Urinary bladder (tissue), 4 donors: ENCODE results near the gene METTL27. TPM values are rescaled to one million over a fixed set of nuclear protein-coding genes. Genes with fewer than 3 reads are reported as not detected.

Experiments used
- DNase-seq: peaks from one replicate; pipeline ENCODE4 v3.0.0-alpha.2; 2015; ENCODE audit errors: extremely low spot score
- H3K27ac ChIP-seq: one replicate; pipeline ENCODE4 v1.5.1; 2013; ENCODE audit warnings: low read depth, mild to moderate bottlenecking, moderate library complexity
- H3K36me3 ChIP-seq: one replicate; pipeline ENCODE4 v1.6.1; 2013; ENCODE audit warnings: mild to moderate bottlenecking, moderate library complexity; ENCODE audit not compliant: insufficient read depth
- H3K4me1 ChIP-seq: one replicate; pipeline ENCODE4 v1.6.1; 2013; ENCODE audit warnings: mild to moderate bottlenecking, moderate library complexity; ENCODE audit not compliant: insufficient read depth
- H3K4me3 ChIP-seq: one replicate; pipeline ENCODE4 v1.5.1; 2013; ENCODE audit warnings: low read depth, low read length
- WGBS: extraction: QIAGEN DNeasy Blood & Tissue Kit; methylation state at CpG from one replicate; pipeline ENCODE4 v1.1.7; 2013; 5-methylcytosine and 5-hydroxymethylcytosine counted together
- polyA plus RNA-seq: library from polyadenylated mRNA; stranded (reverse); fragments of 200-250 nt; gene quantifications from one replicate; pipeline ENCODE4 v1.2.3, GENCODE V29; 2013
- total RNA-seq: library from RNA; depleted of rRNA; stranded (reverse); fragments of >200 nt; gene quantifications from one replicate; pipeline ENCODE4 v1.2.3, GENCODE V29; 2014
- donor health status: healthy with polysubstance abuse.
- donor health status: healthy.

Gene METTL27
- total and polyA plus RNA-seq, 2 donors: 1.0 to 2.9 TPM

DNA sequence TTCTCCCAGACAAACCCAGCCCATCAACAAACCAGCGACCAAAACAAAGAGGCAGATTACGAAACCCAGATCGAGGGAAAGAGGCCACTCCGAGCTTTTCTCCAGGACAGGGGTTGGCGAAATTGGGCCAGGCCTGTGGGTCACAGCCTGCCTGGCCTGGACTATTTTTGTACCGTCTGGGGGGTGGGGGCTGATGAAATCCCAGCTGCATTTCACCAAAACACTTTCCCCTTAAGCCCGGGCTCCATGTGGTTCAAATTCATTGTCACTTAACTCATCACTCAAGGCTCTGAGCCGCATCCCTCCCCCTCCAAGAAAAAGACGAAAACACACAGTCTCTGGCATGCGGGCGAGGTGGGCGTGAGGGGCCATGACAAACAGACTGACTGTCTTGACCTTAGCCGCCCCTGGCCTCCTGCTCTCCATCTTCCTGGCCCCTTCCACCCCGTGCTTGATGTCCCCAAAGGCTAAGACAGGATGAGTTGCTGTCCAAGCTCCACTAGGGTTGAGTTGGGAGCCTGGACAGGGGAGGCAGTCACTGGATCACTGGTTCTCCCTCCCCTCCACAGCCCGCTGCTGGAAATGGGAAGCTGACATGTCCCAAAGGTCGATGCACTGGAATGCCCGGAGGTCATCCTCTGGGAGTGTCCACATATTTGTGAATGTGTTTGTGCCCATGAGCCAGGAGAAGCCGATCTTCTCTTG is 37.8 kb upstream of the METTL27 start:
- no peaks in the 10 kb centered on the region for H3K36me3 ChIP-seq
- no peaks in the 10 kb centered on the region for H3K4me1 ChIP-seq
- H3K27ac ChIP-seq: no peak overlapping the region
- 60% methylated on average over 18 of the region's 18 CpGs for WGBS
- no peak for DNase-seq
- H3K4me3 ChIP-seq: no peak overlapping the region

DNA sequence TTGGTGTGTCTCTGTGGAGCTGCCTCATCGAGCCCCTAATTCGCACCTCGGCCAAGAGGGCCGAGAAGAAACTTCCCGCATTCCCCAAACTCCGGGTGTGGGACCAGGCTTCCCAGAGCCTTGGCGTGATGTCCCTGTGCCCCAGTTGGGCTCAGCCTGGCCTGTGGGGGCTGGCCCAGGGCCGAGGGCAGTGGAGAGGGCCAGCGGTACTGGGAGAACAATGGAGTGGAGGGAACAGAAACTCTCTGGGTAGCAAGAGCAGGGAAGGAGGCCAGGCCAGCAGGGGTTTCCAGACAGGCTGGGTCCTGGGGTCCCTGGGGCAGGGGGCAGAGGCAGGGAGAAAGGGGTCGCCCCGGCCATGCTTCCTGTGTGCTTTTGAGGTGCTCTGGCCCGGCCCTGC is 34.7 kb upstream of the METTL27 start:
- no peaks in the 10 kb centered on the region for H3K4me1 ChIP-seq
- no peak overlapping the region for H3K27ac ChIP-seq
- H3K36me3 ChIP-seq: no peaks in the 10 kb centered on the region
- 92% methylated on average over 12 of the region's 12 CpGs for WGBS
- H3K4me3 ChIP-seq: no peak overlapping the region
- DNase-seq: no peak

- H3K4me3 ChIP-seq: no peak overlapping the region
- no peak overlapping the region for H3K27ac ChIP-seq
- H3K4me1 ChIP-seq: no peaks in the 10 kb centered on the region
- no peak for DNase-seq
- no peaks in the 10 kb centered on the region for H3K36me3 ChIP-seq
- 98% methylated on average over 8 of the region's 8 CpGs for WGBS
Observed at GRCh38 chr7:73876361-73876760, 34.0 kb upstream of the METTL27 start.

- WGBS: 78% methylated on average over 13 of the region's 13 CpGs
- Histone ChIP-seq H3K4me3 (no peak overlapping the region), H3K36me3 (no peaks in the 10 kb centered on the region), H3K27ac (no peak overlapping the region), H3K4me1 (no peaks in the 10 kb centered on the region)
- no peak for DNase-seq
Observed at GRCh38 chr7:73872056-73872908, 30.0 kb upstream of the METTL27 start.

GRCh38 chr7:73871163-73872011 is 29.1 kb upstream of the METTL27 start:
- Histone ChIP-seq H3K36me3 (no peaks in the 10 kb centered on the region), H3K4me3 (no peak overlapping the region), H3K4me1 (no peaks in the 10 kb centered on the region), H3K27ac (no peak overlapping the region)
- no peak for DNase-seq
- 61% methylated on average over 20 of the region's 20 CpGs for WGBS

- no peak overlapping the region for H3K27ac ChIP-seq
- 64% methylated on average over 15 of the region's 15 CpGs for WGBS
- no peak for DNase-seq
Observed at GRCh38 chr7:73870041-73870492, 27.8 kb upstream of the METTL27 start.

DNA sequence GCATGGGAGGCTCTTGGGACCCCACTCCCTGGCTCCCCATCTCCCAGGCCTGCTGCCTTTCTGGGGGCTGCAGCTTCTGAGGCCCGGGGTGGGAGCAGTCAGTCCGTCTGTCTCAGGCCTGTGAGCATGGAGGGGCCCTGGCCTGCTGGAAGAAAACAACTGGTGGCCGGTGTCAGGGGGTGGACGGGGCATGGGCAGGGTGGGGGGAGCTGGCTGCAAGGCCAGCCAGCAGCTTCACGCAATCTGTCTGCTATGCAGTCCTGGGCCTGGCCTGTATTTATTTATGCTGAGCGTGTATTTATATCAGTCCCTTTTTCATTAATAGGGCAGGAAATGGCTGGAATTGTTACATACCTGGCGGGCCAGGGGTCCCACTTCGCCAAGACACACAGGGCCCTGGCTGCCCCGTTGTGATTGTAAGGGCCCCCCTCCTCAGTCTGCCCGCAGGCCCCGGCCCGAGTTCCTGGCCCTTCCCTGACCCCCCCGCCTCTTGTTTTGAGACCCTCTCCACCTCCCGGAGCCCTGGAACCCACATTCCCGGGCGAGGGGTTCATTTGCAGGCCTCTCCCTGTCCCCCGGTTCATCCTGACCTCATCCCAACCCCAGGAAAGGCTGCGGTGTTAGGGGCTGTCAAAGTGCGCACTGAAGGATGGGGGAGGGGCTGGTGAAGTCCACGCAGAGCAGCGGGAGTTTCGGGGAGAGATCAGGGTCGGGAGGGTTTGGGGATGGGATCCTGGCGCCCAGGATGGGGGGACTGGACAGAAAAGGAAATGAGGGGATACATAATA is 26.9 kb upstream of the METTL27 start:
- no peak for DNase-seq
- no peak overlapping the region for H3K27ac ChIP-seq
- WGBS: 34% methylated on average over 24 of the region's 24 CpGs
- H3K4me1 ChIP-seq: no peaks in the 10 kb centered on the region
- H3K4me3 ChIP-seq: no peak overlapping the region
- H3K36me3 ChIP-seq: no peaks in the 10 kb centered on the region

More at GRCh38 chr7:73870041-73870492, 27.8 kb upstream of the METTL27 start:
- Histone ChIP-seq H3K4me1 (no peaks in the 10 kb centered on the region), H3K4me3 (no peak overlapping the region), H3K36me3 (no peaks in the 10 kb centered on the region)

- Histone ChIP-seq H3K36me3 (no peaks in the 10 kb centered on the region), H3K4me1 (no peaks in the 10 kb centered on the region), H3K4me3 (no peak overlapping the region), H3K27ac (no peak overlapping the region)
- WGBS: 98% methylated on average over 1 of the region's 1 CpG
- DNase-seq: no peak
Observed at GRCh38 chr7:73866446-73866767, 24.1 kb upstream of the METTL27 start.

GRCh38 chr7:73865738-73866445 is 23.6 kb upstream of the METTL27 start:
- Histone ChIP-seq H3K4me3 (no peak overlapping the region), H3K4me1 (no peaks in the 10 kb centered on the region), H3K27ac (no peak overlapping the region), H3K36me3 (no peaks in the 10 kb centered on the region)
- 83% methylated on average over 6 of the region's 6 CpGs for WGBS
- no peak for DNase-seq

GRCh38 chr7:73864981-73865711 is 22.8 kb upstream of the METTL27 start:
- DNase-seq: no peak
- H3K27ac ChIP-seq: no peak overlapping the region
- 86% methylated on average over 8 of the region's 8 CpGs for WGBS
- H3K4me1 ChIP-seq: no peaks in the 10 kb centered on the region
- no peak overlapping the region for H3K4me3 ChIP-seq
- H3K36me3 ChIP-seq: no peaks in the 10 kb centered on the region

DNA sequence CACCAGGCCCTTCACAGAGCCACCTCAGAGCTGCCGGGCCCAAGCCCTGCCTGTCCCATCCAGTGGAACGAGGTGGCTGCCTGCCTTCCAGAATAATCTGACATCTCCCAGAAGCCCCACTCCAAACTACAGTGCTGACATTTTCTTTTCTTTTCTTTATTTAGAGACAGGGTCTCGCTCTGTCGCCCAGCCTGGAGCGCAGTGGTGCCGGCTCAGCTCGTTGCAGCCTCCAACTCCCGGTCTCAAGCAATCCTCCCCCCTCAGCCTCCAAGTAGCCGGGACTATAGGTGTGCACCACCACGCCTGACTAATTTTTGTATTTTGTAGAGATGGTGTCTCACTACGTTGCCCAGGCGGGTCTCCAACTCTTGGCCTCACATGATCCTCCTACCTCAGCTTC is 19.0 kb upstream of the METTL27 start:
- no peaks in the 10 kb centered on the region for H3K4me1 ChIP-seq
- 93% methylated on average over 12 of the region's 12 CpGs for WGBS
- no peak overlapping the region for H3K27ac ChIP-seq
- no peaks in the 10 kb centered on the region for H3K36me3 ChIP-seq
- H3K4me3 ChIP-seq: no peak overlapping the region
- no peak for DNase-seq

GRCh38 chr7:73860859-73861258 is 18.5 kb upstream of the METTL27 start, which contains the start of gene TMEM270:
TMEM270 (plus strand) TSS chr7:73861159; CDS start chr7:73861195, 36 bp downstream.
- DNase-seq: no peak
- Histone ChIP-seq H3K27ac (no peak within 1 kb of the TSS), H3K4me1 (no peaks in the 10 kb centered on the region), H3K36me3 (no peaks in the 10 kb centered on the region), H3K4me3 (no peak within 1 kb of the TSS)
- WGBS: 93% methylated on average over 11 of the region's 11 CpGs
